Muscle of back (tissue), 10 donors: ENCODE data around the gene KCTD18. TPM values are rescaled to one million over a fixed set of nuclear protein-coding genes. Genes with fewer than 3 reads are reported as not detected.

Experiments
- polyA plus RNA-seq, 10 donors: library from polyadenylated mRNA; unstranded; fragments of 120-200 nt; gene quantifications; one replicate each; pipeline ENCODE4 v1.2.1, GENCODE V29; 2013; ENCODE audit not compliant: insufficient read length in 10 of 10

KCTD18 gene
- polyA plus RNA-seq, 10 donors: 9.9 to 13.4 (median 12.0) TPM

Other genes with a start within 250 kb of the KCTD18 start
- 100 to 1,000 TPM; 193 to 235 (median 219) TPM for gene SPATS2L, start 203.4 kb downstream of the KCTD18 start, polyA plus RNA-seq
- 10 to 100 TPM in 2 of 10 donors, 1 to 10 TPM in 8; 6.2 to 13.5 (median 9.2) TPM for gene SGO2, start 16.1 kb upstream of the KCTD18 start, polyA plus RNA-seq
- gene AOX1, start 75.9 kb upstream of the KCTD18 start, polyA plus RNA-seq: 1 to 10 TPM; 1.1 to 1.6 (median 1.3) TPM